Right cardiac atrium (tissue), 5 donors: ENCODE data around the gene METTL9. TPM values are rescaled to one million over a fixed set of nuclear protein-coding genes. Genes with fewer than 3 reads are reported as not detected.
A peak's percentile ranks its signal among the peaks of the same experiment; 100 is the strongest.
"Not testable (repeated sequence)": the region's sequence is repeated elsewhere in the genome, so short reads cannot be mapped to it uniquely, and the experiment has no call there.

ENCODE experiments used
- ATAC-seq, 2 donors: fragments of 200-7000 bp; cut with Tn5 transposase; one replicate each; pipeline versions ENCODE4 v1.8.0 to v1.9.1; 2020; ENCODE audit warnings: moderate library complexity in 2 of 2, mild to moderate bottlenecking in 1 of 2
- DNase-seq, 3 donors: peaks; one replicate each; pipeline ENCODE4 v3.0.0-alpha.2; 2020
- H3K27ac ChIP-seq: one replicate; pipeline ENCODE4 v1.5.1; 2013; ENCODE audit warnings: mild to moderate bottlenecking, low read length, control low read depth, moderate library complexity
- H3K27me3 ChIP-seq: one replicate; pipeline ENCODE4 v1.6.1; 2013; ENCODE audit not compliant: control insufficient read depth, insufficient read depth
- H3K4me1 ChIP-seq: one replicate; pipeline ENCODE4 v1.6.1; 2013; ENCODE audit warnings: low read length; ENCODE audit not compliant: control insufficient read depth, insufficient read depth
- H3K4me3 ChIP-seq: one replicate; pipeline ENCODE4 v1.5.1; 2013; ENCODE audit warnings: low read length, control low read depth
- H3K9me3 ChIP-seq: one replicate; pipeline ENCODE4 v1.6.1; 2013; ENCODE audit warnings: low read length; ENCODE audit not compliant: control insufficient read depth
- WGBS: extraction: QIAGEN DNeasy Blood & Tissue Kit; methylation state at CpG from one replicate; pipeline ENCODE4 v1.1.7; 2013; 5-methylcytosine and 5-hydroxymethylcytosine counted together
- intact Hi-C, 4 donors: fragments of 100-400 bp; cut with DNase I; formaldehyde crosslinking; loops; one replicate each; pipeline versions ENCODE4 v1.11.0 to v1.14.0; 2022 to 2023
- polyA plus RNA-seq: library from polyadenylated mRNA; stranded (reverse); fragments of 200-250 nt; gene quantifications from one replicate; pipeline ENCODE4 v1.2.3, GENCODE V29; 2013
- total RNA-seq, 4 donors: library from RNA; stranded (reverse); fragmentation: NEBNext Ultra II Directional; extraction: Animal tissue kit (Norgen Biotek cat#: 25700); gene quantifications; one replicate each; pipeline ENCODE4 v1.2.1, GENCODE V29; 2021
- donor health status: healthy with polysubstance abuse.
- donor health status: DM: no; HTN: yes; CAD: no.
- donor health status: DM: no; HTN: no; CAD: no.
- donor health status: DM: no; HTN: yes; CAD: no; lungs with severe emphysema.
- donor health status: DM: yes; HTN: yes; CAD: no.

The METTL9 gene
- total and polyA plus RNA-seq, 5 donors = 31.5 to 63.2 (median 59.5) TPM

GRCh38 chr16:21663889-21664647 lies 64.7 kb downstream of the METTL9 start, which contains the start of gene OTOA:
TSS of gene OTOA (plus strand) at chr16:21663968. CDS start at chr16:21678515, 14,547 bp downstream.
- WGBS = 10% methylated on average over 45 of the region's 45 CpGs
- peak; percentile 38 to 69 for ATAC-seq
- no peaks in the 10 kb centered on the region for H3K4me1 ChIP-seq
- H3K27me3 ChIP-seq = no peaks in the 10 kb centered on the region
- DNase-seq = peak; percentile 17 to 65 (median 57)
- H3K4me3 ChIP-seq = peak within 1 kb of the TSS; percentile 20
- no peaks in the 10 kb centered on the region for H3K9me3 ChIP-seq
- no peak within 1 kb of the TSS for H3K27ac ChIP-seq
- intact Hi-C loops = no loop called here

GRCh38 chr16:21664801-21665492 lies 65.6 kb downstream of the METTL9 start:
- Histone ChIP-seq H3K9me3 (no peaks in the 10 kb centered on the region), H3K4me3 (no peak overlapping the region), H3K27ac (no peak overlapping the region), H3K27me3 (no peaks in the 10 kb centered on the region), H3K4me1 (no peaks in the 10 kb centered on the region)
- DNase-seq = no peak
- 94% methylated on average over 10 of the region's 10 CpGs for whole genome bisulfite sequencing
- intact Hi-C loops = no loop called here
- no peak for ATAC-seq

- Histone ChIP-seq H3K27me3 (no peaks in the 10 kb centered on the region), H3K9me3 (no peaks in the 10 kb centered on the region), H3K4me3 (no peak overlapping the region), H3K27ac (no peak overlapping the region), H3K4me1 (no peaks in the 10 kb centered on the region)
- intact Hi-C loops = no loop called here
- DNase-seq (no peak), ATAC-seq (no peak)
- 37% methylated on average over 3 of the region's 3 CpGs for WGBS
Measured at GRCh38 chr16:21666772-21667171, 67.4 kb downstream of the METTL9 start.

GRCh38 chr16:21667575-21667974 lies 68.2 kb downstream of the METTL9 start:
- no peaks in the 10 kb centered on the region for H3K4me1 ChIP-seq
- DNase-seq (no peak), ATAC-seq (no peak)
- intact Hi-C loops = no loop called here
- H3K4me3 ChIP-seq = no peak overlapping the region
- no peaks in the 10 kb centered on the region for H3K27me3 ChIP-seq
- no peak overlapping the region for H3K27ac ChIP-seq
- WGBS = 78% methylated on average over 3 of the region's 3 CpGs
- H3K9me3 ChIP-seq = no peaks in the 10 kb centered on the region

- Histone ChIP-seq H3K4me1 (no peaks in the 10 kb centered on the region), H3K27ac (no peak overlapping the region), H3K4me3 (no peak overlapping the region), H3K9me3 (no peaks in the 10 kb centered on the region), H3K27me3 (no peaks in the 10 kb centered on the region)
- ATAC-seq = no peak
- 81% methylated on average over 3 of the region's 3 CpGs for WGBS
- intact Hi-C loops = no loop called here
- DNase-seq = no peak
Measured at GRCh38 chr16:21673469-21673868, 74.1 kb downstream of the METTL9 start.

GRCh38 chr16:21674456-21674855 lies 75.1 kb downstream of the METTL9 start:
- H3K4me3 ChIP-seq, intact Hi-C loops, H3K4me1 ChIP-seq, H3K9me3 ChIP-seq, H3K27ac ChIP-seq, H3K27me3 ChIP-seq, ATAC-seq, DNase-seq: not testable (repeated sequence)
- 87% methylated on average over 4 of the region's 4 CpGs for WGBS

GRCh38 chr16:21680714-21681113 lies 81.3 kb downstream of the METTL9 start:
- H3K27ac ChIP-seq, H3K4me3 ChIP-seq, H3K27me3 ChIP-seq, DNase-seq, H3K4me1 ChIP-seq, H3K9me3 ChIP-seq, ATAC-seq, intact Hi-C loops: not testable (repeated sequence)
- WGBS = 90% methylated on average over 5 of the region's 5 CpGs

- H3K9me3 ChIP-seq = no peaks in the 10 kb centered on the region
- no peaks in the 10 kb centered on the region for H3K27me3 ChIP-seq
- 76% methylated on average over 3 of the region's 3 CpGs for WGBS
- no peaks in the 10 kb centered on the region for H3K4me1 ChIP-seq
- ATAC-seq = no peak
- no peak overlapping the region for H3K4me3 ChIP-seq
- intact Hi-C loops = no loop called here
- DNase-seq = no peak
- no peak overlapping the region for H3K27ac ChIP-seq
Measured at GRCh38 chr16:21683184-21683583, 83.8 kb downstream of the METTL9 start.

GRCh38 chr16:21684199-21684598 lies 84.8 kb downstream of the METTL9 start:
- DNase-seq = peak in 2 of 3 donors; percentile 14 to 43
- no peaks in the 10 kb centered on the region for H3K27me3 ChIP-seq
- WGBS = 30% methylated on average over 6 of the region's 6 CpGs
- no peaks in the 10 kb centered on the region for H3K9me3 ChIP-seq
- no peak for ATAC-seq
- H3K4me1 ChIP-seq = no peaks in the 10 kb centered on the region
- no peak overlapping the region for H3K4me3 ChIP-seq
- no peak overlapping the region for H3K27ac ChIP-seq
- intact Hi-C loops = no loop called here

GRCh38 chr16:21685034-21685455 lies 85.7 kb downstream of the METTL9 start:
- H3K4me1 ChIP-seq = no peaks in the 10 kb centered on the region
- intact Hi-C loops = no loop called here
- no peak overlapping the region for H3K27ac ChIP-seq
- H3K9me3 ChIP-seq = no peaks in the 10 kb centered on the region
- H3K27me3 ChIP-seq = no peaks in the 10 kb centered on the region
- WGBS = 42% methylated on average over 14 of the region's 14 CpGs
- ATAC-seq = no peak
- DNase-seq = no peak
- H3K4me3 ChIP-seq = no peak overlapping the region

- H3K4me1 ChIP-seq = no peaks in the 10 kb centered on the region
- H3K4me3 ChIP-seq = no peak overlapping the region
- no peaks in the 10 kb centered on the region for H3K27me3 ChIP-seq
- H3K9me3 ChIP-seq = no peaks in the 10 kb centered on the region
- intact Hi-C loops = no loop called here
- no peak for DNase-seq
- H3K27ac ChIP-seq = no peak overlapping the region
- no peak for ATAC-seq
- WGBS = 69% methylated on average over 4 of the region's 4 CpGs
Measured at GRCh38 chr16:21689107-21689506, 89.7 kb downstream of the METTL9 start.
